HepG2 (cell line): Measurements from ENCODE around the gene SUDS3. TPM values are rescaled to one million over a fixed set of nuclear protein-coding genes. Genes with fewer than 3 reads are reported as not detected.
A peak's percentile ranks its signal among the peaks of the same experiment; 100 is the strongest.

Experiments
- ATAC-seq: fragments of 200-7000 bp; cut with Tn5 transposase; 3 replicates; pipeline ENCODE4 v1.9.1; 2020; ENCODE audit warnings: mild to moderate bottlenecking, moderate library complexity
- BruUV-seq: library from RNA; stranded (reverse); fragments of 400-500 nt; replicated peaks from 2 replicates; lab custom pipeline; 2021; lab: Mats Ljungman, UMichigan
- CTCF ChIA-PET: fragments of 300-600 bp; formaldehyde crosslinking; extraction: SDS; loops from one replicate; lab custom pipeline; 2021; ENCODE audit warnings: low total read pairs, inconsistent platforms, low intra/inter-chr PET ratio; lab: Yijun Ruan, JAX
- POLR2A ChIA-PET: fragments of 350-600 bp; sonication (Branson Sonifier 250); formaldehyde crosslinking; loops from one replicate; lab custom pipeline; 2020; ENCODE audit warnings: antibody characterized with exemption, inconsistent platforms; lab: Yijun Ruan, JAX
- DNase-seq: peaks from one replicate; pipeline ENCODE4 v3.0.0-alpha.2; 2015; ENCODE audit warnings: low spot score
- FAIRE-seq: peaks from 3 replicates; lab custom pipeline; 2011; peaks lifted over from hg19 to GRCh38; lab: Jason Lieb, UNC
- H2AFZ ChIP-seq: one replicate; pipeline ENCODE4 v1.6.1; 2011; ENCODE audit warnings: low read length, inconsistent platforms
- H3K27ac ChIP-seq: fragments of 300-600 bp; 3 replicates; pipeline ENCODE4 v1.8.0; 2011; ENCODE audit warnings: mixed run types, mild to moderate bottlenecking, mixed read lengths, low read length, inconsistent platforms; ENCODE audit not compliant: insufficient read depth; ENCODE audit errors: extremely low read length
- H3K27me3 ChIP-seq, 2 experiments: fragments of 200-600 bp in 1 of 2; 2 replicates in 1 of 2; 3 replicates in 1 of 2; pipeline versions ENCODE4 v1.6.0 to v1.8.0; 2011; ENCODE audit warnings: low read length in 2 of 2, mild to moderate bottlenecking in 2 of 2, moderate library complexity in 2 of 2, inconsistent platforms in 1 of 2; ENCODE audit not compliant: insufficient read depth in 2 of 2, control insufficient read depth in 1 of 2
- H3K36me3 ChIP-seq, 2 experiments: fragments of 200-600 bp in 1 of 2; replicated peaks in 1 of 2; 2 replicates in 1 of 2; 3 replicates in 1 of 2; pipeline versions ENCODE4 v1.5.1 to v1.8.0; 2011; ENCODE audit warnings: low read length in 2 of 2, inconsistent platforms in 1 of 2; ENCODE audit not compliant: insufficient read depth in 2 of 2, control insufficient read depth in 1 of 2
- H3K4me1 ChIP-seq: 2 replicates; pipeline ENCODE4 v1.5.1; 2012; ENCODE audit warnings: low read length, inconsistent platforms; ENCODE audit not compliant: insufficient read depth
- H3K4me2 ChIP-seq: 2 replicates; pipeline ENCODE4 v1.6.0; 2011; ENCODE audit warnings: low read depth, low read length, inconsistent platforms
- H3K4me3 ChIP-seq, 3 experiments: fragments of 200-600 bp in 1 of 3; sonication (generic), shearing (Covaris generic) in 1 of 3; replicated peaks in 1 of 3; 2 replicates each; pipeline ENCODE4 v1.5.1; 2011 to 2016; ENCODE audit warnings: low read length in 3 of 3, inconsistent platforms in 2 of 3, low read depth in 2 of 3, mild to moderate bottlenecking in 2 of 3, control low read depth in 1 of 3, mixed read lengths in 1 of 3; ENCODE audit not compliant: insufficient read depth in 1 of 3
- H3K79me2 ChIP-seq: one replicate; pipeline ENCODE4 v1.6.1; 2011; ENCODE audit warnings: low read length, inconsistent platforms; ENCODE audit not compliant: insufficient read depth
- H3K9ac ChIP-seq: 2 replicates; pipeline ENCODE4 v1.6.0; 2011; ENCODE audit warnings: mild to moderate bottlenecking, low read depth, low read length, inconsistent platforms; ENCODE audit not compliant: insufficient read depth
- H3K9me3 ChIP-seq: 2 replicates; pipeline ENCODE4 v1.5.1; 2012; ENCODE audit warnings: mild to moderate bottlenecking, low read length
- H4K20me1 ChIP-seq: 2 replicates; pipeline ENCODE4 v1.6.0; 2011; ENCODE audit warnings: inconsistent platforms, mild to moderate bottlenecking, low read length, moderate library complexity; ENCODE audit not compliant: insufficient read depth
- CTCF ChIP-seq: sonication (generic); formaldehyde crosslinking; IDR thresholded peaks from 2 replicates; pipeline ENCODE4 v1.5.0; 2020; ENCODE audit warnings: mild to moderate bottlenecking, missing genetic modification reagents, moderate library complexity
- FOSL2 ChIP-seq: sonication (generic); formaldehyde crosslinking; IDR thresholded peaks from 2 replicates; pipeline ENCODE4 v1.4.0; 2020; ENCODE audit warnings: missing genetic modification reagents
- SRF ChIP-seq: IDR thresholded peaks from 2 replicates; pipeline ENCODE4 v1.6.1; 2011; ENCODE audit warnings: mild to moderate bottlenecking, low read depth, low read length, moderate library complexity
- STAG1 ChIP-seq: sonication (generic); formaldehyde crosslinking; IDR thresholded peaks from 2 replicates; pipeline ENCODE4 v1.4.0; 2020; ENCODE audit warnings: missing genetic modification reagents
- TAF1 ChIP-seq: sonication (generic); formaldehyde crosslinking; IDR thresholded peaks from 2 replicates; pipeline ENCODE4 v1.4.0; 2020; ENCODE audit warnings: missing genetic modification reagents
- ZNF350 ChIP-seq: sonication (generic); formaldehyde crosslinking; IDR thresholded peaks from 2 replicates; pipeline ENCODE4 v1.4.0; 2020; ENCODE audit warnings: mild to moderate bottlenecking, low read depth, missing genetic modification reagents, borderline replicate concordance
- ZNF674 ChIP-seq: sonication (generic); formaldehyde crosslinking; IDR thresholded peaks from 2 replicates; pipeline ENCODE4 v1.5.0; 2020; ENCODE audit warnings: low read depth, mild to moderate bottlenecking, missing genetic modification reagents
- WGBS: methylation state at CpG from one replicate; pipeline ENCODE4 v1.1.6; 2017; ENCODE audit warnings: low lambda C conversion rate; 5-methylcytosine and 5-hydroxymethylcytosine counted together
- in situ Hi-C: cut with HindIII; loops from 2 replicates; pipeline ENCODE4 v1.10.0; 2017; ENCODE audit warnings: low pct_unique_long_range_greater_than_20kb; ENCODE audit not compliant: extremely low pct_ligation_motif_present
- intact Hi-C: fragments of 100-400 bp; cut with micrococcal nuclease; formaldehyde crosslinking; loops from one replicate; pipeline ENCODE4 v1.10.0; 2022; ENCODE audit not compliant: unreplicated experiment
- polyA plus RNA-seq, 8 experiments: library from polyadenylated mRNA; depleted of rRNA in 3 of 8; stranded (reverse) in 7 of 8; unstranded in 1 of 8; fragments of >200 nt; fragmentation: Illumina TruSeq in 4 of 8; extraction: Trizol in 4 of 8; gene quantifications; 2 replicates each; pipeline versions ENCODE4 v1.2.1 to v1.2.3, GENCODE V29; 2011 to 2016; ENCODE audit warnings: low read depth in 4 of 8, missing spikeins in 1 of 8, mixed read lengths in 1 of 8; ENCODE audit not compliant: insufficient read depth in 1 of 8
- total RNA-seq, 5 experiments: library from RNA; depleted of rRNA; stranded (reverse); fragments of >200 nt; fragmentation: Illumina TruSeq; extraction: Trizol; gene quantifications; 2 replicates each; pipeline ENCODE4 v1.2.3, GENCODE V29; 2016; ENCODE audit warnings: low read depth in 1 of 5

Gene SUDS3
- total and polyA plus RNA-seq, 2 of the 13 experiments (the other 11 are each of a cell fraction or from before 2014, with no cell fraction given), result 20.2 to 33.1 TPM

GRCh38 chr12:118436002-118436730 lies 59.8 kb downstream of the SUDS3 start:
- TF ChIP-seq FOSL2 (CRISPR knock-in tag) (no peak), CTCF (CRISPR knock-in tag) (peak; percentile 55), SRF (peak; percentile 54; the same call in 1 of the 2 replicates), TAF1 (no peak), STAG1 (CRISPR knock-in tag) (peak; percentile 69), ZNF350 (CRISPR knock-in tag) (no peak), ZNF674 (CRISPR knock-in tag) (no peak)
- DNase-seq, result no peak
- Histone ChIP-seq H3K4me3 (no peak overlapping the region), H3K4me1 (peaks cover 10% of the 10 kb centered on the region), H3K9ac (no peak overlapping the region), H3K27ac (no peak overlapping the region), H3K27me3 (no peaks in the 10 kb centered on the region), H3K36me3 (no peaks in the 10 kb centered on the region), H3K79me2 (no peaks in the 10 kb centered on the region), H4K20me1 (no peaks in the 10 kb centered on the region), H3K4me2 (no peak overlapping the region), H2AFZ (no peak overlapping the region), H3K9me3 (no peaks in the 10 kb centered on the region)
- FAIRE-seq, result no peak
- no TSS peak for BruUV-seq
- ChIA-PET POLR2A (no interaction called here), CTCF (interaction anchor here (1.0 kb wide), 1 partner anchor 185 kb away, joined by 3 read pairs; no protein-coding TSS in a partner anchor)
- intact Hi-C loops, result no loop called here
- in situ Hi-C loops, result no loop called here
- 25% methylated on average over 10 of the region's 10 CpGs for WGBS
- peak; percentile 74 for ATAC-seq
